Measurements from ENCODE around the gene EMC8.
"Not testable (repeated sequence)": the region's sequence is repeated elsewhere in the genome, so short reads cannot be mapped to it uniquely, and the experiment has no call there.

The EMC8 gene

GRCh38 chr16:85799497-85800320 is at the start of gene EMC8, which contains the start of gene COX4I1:
TSS of gene EMC8 (minus strand) at chr16:85799544. CDS start at chr16:85799295, 249 bp downstream.
TSS of gene COX4I1 (plus strand) at chr16:85799695. CDS start at chr16:85801206, 1,511 bp downstream.
- peak; percentile 92 for DNase-seq

- DNase-seq, result peak; percentile 50
These were observed 49.6 kb upstream of the EMC8 start for GRCh38 chr16:85848986-85849385.

- no peak for DNase-seq
These were observed 48.6 kb upstream of the EMC8 start for GRCh38 chr16:85847681-85848601.

DNA sequence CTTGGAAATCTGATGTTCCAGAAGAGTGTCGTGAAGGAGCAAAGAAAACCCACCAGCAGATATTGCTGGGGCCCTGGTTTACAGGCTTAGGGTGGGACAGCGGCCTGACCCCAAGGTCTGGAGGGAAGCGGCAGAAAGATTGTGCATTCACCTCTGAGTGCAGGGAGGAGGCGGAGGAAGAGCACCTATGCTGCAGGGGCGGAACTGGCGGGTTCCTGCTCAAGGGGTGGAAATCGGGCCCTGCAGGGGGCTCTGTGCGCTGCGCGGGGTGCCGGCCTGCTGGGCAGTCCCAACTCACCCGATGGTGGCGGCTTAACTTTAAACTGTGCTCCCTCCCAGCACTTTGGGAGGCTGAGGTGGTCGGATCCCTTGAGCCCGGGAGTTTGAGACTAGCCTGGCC is 47.7 kb upstream of the EMC8 start:
- no peak for DNase-seq

DNA sequence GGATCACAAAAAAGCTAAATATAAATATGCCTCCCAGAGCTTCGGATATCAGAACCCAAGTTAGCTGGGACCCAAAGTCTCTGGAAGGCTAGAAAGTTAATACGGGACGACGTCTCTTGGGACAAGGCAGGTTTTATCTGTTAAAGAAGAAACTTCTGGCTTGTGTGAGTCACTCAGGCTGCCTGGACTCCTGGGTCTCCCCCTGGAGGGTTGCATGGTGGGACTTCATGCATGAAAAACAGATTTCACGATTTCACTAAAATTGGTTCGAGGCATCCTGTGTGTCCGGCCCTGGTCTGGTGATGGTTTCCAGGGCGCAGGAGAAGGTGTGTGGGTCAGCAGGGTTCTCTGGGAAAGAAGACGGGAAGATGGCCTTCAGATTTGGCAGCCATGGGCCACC is 47.1 kb upstream of the EMC8 start:
- no peak for DNase-seq

GRCh38 chr16:85845266-85845665 is 45.9 kb upstream of the EMC8 start:
- DNase-seq, result no peak

GRCh38 chr16:85844786-85845185 is 45.4 kb upstream of the EMC8 start:
- no peak for DNase-seq

GRCh38 chr16:85844169-85844481 is 44.8 kb upstream of the EMC8 start:
- DNase-seq, result no peak

- DNase-seq, result no peak
These were observed 44.3 kb upstream of the EMC8 start for GRCh38 chr16:85843471-85844168.

DNA sequence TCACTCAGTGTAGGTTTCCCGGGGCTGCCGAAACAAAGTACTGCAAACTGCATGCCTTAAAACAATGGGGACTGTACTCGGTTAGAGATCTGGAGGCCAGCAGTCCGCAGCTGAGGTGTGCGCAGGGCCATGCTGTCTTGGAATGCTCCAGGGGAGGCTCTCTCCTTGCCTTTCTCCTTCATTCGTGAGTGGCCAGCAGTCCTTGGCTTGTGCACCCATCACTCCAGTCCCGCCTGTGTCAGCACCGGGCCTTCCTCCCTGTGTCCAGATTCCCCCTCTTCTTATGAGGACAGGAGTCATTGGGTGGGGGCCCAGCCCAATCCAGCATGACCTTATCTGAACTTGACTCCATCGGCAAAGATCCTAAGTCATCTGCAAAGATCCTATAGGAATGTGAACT is 43.5 kb upstream of the EMC8 start:
- no peak for DNase-seq

DNA sequence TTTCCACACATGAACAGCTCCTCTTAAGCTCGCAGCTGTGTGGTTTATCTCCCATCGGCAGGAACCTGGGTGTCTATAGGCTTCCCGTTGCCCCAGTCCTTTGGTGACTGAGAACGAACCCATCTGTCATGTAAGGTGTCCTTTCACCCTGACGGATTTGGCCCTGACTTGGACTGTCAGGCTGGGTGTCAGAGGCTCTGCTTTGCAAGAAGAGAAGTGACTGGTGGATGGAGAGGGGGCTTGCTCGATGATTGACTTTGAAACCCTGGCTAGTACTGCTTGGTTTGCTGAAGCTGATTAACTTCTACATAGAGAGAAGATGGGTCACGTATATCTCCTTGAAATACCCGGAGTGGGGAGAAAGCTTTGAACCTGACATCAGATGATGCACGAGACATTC is 43.1 kb upstream of the EMC8 start:
- no peak for DNase-seq

DNA sequence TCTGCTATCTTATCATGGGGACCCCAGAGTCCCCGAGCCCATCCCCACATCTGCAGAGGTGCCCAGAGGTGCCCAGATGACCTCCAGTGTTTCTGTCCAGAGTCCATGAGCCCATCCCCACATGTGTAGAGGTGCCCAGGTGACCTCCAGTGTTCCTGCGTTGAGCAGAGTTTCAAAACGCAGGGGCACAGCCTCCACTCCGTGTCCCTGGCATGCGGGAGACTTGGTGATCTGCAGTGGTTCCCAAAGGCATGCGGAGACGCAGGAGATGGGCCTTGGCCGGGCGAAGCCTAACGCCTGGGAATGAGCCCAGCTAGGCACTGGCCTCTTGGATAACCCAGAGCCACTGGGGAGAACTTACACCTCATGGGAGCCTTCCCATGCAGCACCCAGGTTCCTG is 41.5 kb upstream of the EMC8 start:
- DNase-seq, result no peak

DNA sequence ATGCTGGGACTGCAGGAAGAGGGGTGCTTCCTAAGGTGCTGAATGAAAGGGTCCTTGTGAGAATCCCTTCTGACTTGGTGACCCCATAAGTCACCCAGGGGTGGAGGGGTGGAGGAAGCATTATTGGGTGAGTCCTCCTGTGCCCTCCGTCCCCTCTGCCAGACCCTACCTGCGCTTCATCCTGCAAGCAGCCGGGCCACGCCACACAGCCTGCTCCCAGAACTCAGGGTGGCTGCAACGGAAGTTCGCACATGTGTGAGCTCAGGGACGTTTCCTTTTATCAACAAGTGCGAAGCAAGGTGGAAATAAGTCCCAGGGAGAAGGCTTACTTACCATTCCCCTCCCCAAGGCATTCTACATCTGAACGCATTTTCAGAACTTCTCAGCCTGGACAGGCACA is 41.1 kb upstream of the EMC8 start:
- DNase-seq, result no peak

DNA sequence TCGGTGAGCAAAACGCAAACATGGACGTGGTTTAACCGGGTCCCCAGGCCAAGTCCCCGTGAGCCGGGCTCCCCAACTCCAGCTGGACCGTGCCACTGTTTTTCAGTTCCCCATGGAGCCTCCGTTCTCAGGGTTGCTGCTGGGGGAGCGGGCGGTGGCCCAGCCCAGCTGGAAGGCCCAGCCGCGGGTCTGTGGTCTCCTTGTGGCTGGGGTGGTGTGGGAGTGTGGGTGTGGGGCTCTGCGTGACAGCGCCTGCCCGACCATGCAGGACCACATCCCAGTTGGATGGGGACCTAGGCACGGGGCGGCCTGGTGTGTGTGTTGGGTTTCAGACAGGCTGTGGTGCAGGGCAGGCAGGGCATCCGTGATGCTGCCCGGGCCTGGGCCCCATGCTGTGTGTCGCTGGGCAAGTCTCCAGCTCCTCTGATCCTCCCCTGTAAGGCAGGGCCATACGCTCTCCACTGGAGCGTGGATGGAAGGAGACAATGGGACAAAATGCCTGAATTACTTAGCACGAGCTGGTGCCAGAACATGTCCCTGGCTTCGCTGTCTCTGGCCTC is 40.4 kb upstream of the EMC8 start:
- no peak for DNase-seq

GRCh38 chr16:85838876-85839585 is 39.7 kb upstream of the EMC8 start:
- no peak for DNase-seq

DNA sequence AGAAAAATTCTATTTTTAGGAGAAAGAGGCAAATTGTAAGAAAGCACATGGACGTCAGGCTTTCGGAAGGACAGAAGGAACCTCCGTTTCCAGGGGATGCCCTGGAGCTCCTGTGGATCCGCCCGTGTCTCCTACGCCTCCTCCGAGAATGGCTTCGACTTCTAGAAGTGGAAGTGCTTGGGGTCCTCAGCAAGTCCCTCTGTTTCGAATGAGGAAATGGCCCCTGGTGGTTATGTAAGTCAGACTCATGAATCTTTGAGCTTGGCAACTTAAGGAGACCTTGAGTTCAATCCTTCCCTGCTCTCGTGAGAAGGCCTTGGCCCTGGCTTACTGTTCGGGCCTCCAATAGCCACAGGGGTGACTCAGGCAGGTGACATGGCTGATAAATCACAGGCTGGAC is 39.0 kb upstream of the EMC8 start:
- DNase-seq, result no peak

GRCh38 chr16:85837654-85838053 is 38.3 kb upstream of the EMC8 start:
- not testable (repeated sequence) for DNase-seq

DNA sequence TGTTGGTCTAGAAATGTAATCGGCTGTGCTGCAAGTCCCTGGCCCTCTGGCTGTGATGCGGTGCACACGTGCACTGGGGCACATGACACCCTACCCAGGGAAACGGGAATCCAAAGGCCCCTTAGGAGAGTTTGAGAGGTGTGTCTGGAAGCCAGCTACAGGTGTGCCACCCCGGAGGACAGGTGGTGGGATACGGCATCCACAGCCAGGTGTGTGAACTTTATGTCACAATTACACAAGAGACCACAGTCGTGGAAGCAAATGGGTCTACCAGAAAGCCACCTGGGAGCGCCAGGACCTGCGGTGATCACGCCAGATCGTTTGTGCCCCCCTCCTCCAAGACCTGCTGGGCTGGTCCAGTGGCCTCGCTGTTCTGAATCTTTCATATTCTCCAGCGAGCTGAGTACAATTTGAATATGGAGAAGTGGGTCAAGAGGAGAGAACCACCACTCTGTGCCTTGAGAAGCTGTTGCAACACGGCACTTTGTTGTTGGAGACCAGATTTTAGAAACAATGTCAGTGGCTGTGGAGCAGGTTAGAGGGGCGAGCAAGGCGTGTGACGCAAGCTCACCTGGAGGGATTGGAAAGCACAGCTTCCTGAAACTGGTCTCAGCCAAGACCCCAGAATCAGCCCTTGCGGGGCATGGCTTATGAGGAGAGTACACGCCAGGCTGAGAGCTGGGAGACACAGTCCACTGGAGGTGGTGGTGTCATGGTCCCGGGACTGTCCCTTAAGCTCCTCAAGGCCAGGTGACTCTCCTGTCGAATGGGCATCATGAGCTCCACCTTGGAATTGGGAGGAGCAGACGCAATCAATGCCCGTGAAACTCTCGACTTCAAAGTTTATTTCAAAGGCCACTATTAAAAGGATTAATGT is 37.6 kb upstream of the EMC8 start:
- DNase-seq, result no peak

DNA sequence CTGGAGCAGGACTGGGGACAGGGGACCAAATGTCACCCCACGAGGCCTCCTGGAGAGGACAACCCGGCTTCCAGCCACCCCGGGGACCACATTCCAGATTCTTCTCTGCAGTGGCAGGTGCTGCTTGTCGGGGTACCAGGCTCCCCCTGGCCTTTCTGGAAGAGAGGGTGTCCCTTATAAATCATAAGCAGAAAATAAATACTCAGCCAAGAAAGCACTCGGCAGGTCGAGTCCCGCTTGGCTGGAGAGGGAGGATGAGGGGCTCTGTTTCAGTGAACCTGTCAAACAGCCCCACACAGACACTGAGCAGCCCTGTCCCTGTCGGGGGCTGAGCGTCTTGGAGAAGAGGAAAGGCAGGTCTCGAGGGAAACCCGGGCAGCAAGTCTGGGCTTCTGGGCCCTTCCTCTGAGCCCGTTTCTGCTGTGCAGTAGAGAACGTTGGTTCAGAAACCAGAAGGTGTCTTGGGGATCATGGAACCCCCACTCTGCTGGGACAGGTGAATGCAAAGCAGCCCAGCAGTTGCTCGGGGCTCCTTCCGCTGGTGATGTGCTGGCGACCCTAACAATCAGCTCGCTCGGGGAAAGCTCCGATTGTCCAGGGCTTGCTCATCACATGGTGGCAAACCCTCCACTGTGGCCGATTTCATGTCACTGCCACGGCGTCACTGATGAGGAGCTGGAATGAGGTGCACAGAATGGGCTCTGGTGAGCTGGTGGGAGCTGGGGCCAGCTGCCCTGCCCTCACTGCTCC is 36.8 kb upstream of the EMC8 start:
- DNase-seq, result no peak

DNA sequence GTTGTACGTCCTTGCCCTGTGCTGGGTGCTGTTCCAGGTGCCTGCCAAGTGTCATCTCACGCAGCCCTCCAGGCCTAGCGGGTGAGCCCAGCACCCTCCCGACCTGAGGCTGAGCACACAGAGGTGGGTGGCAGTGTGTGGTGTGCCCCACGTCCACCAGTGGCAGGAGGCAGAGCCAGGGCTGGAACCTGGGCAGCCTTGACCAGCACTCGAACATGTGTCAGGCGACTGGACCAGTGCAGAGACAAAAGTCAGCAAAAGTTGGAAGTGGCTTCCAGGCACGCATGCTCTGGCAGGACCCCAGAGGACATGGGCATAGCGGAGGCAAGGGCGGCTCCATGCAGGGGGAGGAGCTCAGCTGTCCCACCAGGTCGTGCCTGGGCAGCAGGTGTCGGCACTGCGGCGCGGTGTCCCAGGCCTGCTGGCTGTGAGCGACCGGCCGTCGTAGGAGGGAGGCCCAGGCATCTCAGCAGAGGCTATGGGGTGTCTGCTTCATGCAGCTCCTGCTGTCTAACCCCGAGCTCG is 35.9 kb upstream of the EMC8 start:
- no peak for DNase-seq

All from NCI-H2171 treated with DMSO at 0.1 percent for 48 hours (cell line).